ENCODE results near the gene LDB2.

- TF ChIP-seq CTCF (IDR thresholded peaks at IDR 0.05) (no peak), POLR2A (IDR thresholded peaks at IDR 0.05) (no peak)
Measured at GRCh38 chr4:16598597-16599206, 299.7 kb downstream of the LDB2 start.

Data from uterus (tissue), 2 donors.